HG03045 (cell line): ENCODE measurements around the gene PPIF.

Experiments used
- ATAC-seq: cut with Tn5 transposase; IDR thresholded peaks from one replicate; pipeline ENCODE4 v1.9.1; 2021; ENCODE audit warnings: mild to moderate bottlenecking, moderate library complexity; ENCODE audit not compliant: unreplicated experiment

Gene PPIF

GRCh38 chr10:79399223-79399831 is 52.1 kb downstream of the PPIF start:
- no peak for ATAC-seq

GRCh38 chr10:79400146-79401004 is 53.1 kb downstream of the PPIF start:
- ATAC-seq = no peak

- no peak for ATAC-seq
These were observed 54.0 kb downstream of the PPIF start for GRCh38 chr10:79401015-79401921.

DNA sequence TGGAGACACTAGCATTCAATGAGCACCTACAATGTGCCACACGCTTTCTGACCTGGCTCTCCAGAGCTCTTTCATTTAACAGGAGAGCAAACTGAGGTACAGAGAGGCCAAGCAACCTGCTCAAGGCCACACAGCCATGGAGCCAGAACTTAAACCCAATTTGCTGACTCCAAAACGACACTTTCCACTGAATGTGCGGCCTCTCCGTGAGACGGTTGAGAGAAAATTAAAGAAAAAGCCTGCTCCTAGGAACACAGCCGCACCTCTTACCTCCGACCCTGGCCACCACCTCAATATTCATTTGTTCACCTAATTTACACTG is 55.3 kb downstream of the PPIF start:
- ATAC-seq = no peak

DNA sequence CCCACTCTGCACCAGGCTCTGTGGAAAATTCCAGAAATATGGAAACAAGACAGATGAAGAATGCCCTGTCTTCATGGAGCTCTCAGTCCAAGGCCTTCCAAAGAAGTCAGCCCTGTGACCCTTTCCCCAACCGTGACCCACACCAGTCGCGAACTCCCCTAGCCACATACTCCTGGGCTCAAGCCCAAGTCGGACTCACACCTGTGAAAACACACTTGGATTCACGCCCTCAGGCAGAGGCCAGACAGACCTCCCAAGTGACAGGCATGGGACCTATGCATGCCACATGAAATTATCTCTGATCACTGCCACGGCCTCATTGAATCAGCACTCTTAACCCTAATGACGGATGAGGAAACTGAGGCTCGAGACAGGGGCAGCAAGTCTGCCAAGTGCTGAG is 55.7 kb downstream of the PPIF start:
- no peak for ATAC-seq

DNA sequence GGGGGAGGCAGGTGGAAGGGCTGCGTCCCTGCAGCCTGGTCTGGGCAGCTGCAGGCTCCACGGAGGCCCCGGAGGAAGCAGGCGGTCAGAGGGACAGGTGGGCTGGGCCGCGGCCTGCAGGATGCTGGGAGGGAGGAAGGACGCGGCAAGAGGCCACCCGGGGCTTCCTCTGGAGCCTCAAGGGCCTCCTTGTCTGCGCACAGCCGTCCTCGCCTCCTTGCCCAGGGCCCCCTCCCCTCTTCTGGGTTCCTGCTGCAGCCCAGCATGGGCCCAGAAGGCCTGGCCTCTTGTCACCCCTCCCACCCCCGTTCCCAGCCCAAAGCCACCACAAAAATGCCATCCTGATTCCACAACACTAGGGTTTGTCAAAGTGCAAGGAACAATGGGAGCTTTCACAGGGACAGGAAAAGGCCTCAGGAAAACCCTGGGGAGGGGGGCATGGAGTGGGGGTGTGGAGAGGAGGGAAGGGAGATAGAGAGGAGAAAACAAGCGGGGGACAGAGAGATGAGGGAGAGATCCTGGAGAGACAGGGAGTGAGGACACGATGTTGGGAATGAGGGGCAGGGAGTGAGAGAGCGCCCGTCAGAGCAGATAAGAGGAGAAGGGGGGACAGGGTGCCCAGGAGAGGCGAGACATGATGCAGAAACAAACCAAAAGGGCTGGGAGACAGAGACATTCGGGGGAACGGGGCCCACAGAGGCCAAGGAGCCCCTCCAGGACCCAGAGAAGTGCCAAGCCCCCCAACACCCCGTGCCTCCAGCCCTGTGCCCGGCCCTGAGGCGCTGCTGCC is 56.4 kb downstream of the PPIF start:
- ATAC-seq = no peak

DNA sequence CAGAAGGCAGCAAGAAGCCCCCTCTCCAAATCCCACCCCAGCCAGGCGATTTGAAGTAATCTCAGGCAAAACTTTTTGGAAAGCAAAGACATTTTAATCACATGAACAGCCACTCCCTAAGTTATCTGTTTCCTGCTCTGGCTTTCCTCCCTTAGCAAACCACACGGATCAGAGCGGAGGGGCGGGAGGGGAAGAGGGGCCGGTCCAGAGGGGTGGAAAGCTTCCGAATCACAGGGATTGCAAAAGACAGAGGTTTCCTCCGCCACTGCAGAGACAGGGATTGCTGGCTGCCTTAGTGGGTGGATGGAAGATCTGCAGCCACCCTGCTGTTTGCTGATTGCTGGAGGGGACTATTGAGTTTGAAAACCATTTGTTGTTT is 57.0 kb downstream of the PPIF start:
- no peak for ATAC-seq

DNA sequence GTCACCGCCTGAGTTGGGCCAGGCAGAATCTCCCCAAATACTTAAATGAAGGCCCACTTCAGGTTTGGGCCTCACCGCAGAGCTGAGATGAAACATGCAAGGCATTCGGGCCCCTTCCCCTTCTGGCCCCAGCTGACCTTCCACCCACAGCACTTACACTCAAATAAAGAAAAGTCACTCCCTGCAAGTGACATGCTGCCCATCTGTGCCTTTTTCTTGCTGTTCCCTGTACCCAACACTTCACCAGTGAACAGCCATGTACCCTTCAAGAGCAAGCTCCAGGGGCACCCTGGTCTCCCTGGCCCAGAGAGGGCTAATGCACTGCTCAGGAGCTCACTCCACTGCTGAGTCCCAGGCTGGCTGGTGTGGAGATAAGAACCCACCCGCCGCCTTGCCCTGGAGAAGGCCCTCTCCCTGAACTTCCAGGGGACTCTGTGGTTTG is 57.4 kb downstream of the PPIF start:
- ATAC-seq = no peak
